GM12878 (cell line): ENCODE measurements around the gene FLACC1. TPM values are rescaled to one million over a fixed set of nuclear protein-coding genes. Genes with fewer than 3 reads are reported as not detected.

ENCODE experiments used
- ATAC-seq: fragments of 200-7000 bp; cut with Tn5 transposase; 3 replicates; pipeline ENCODE4 v1.9.1; 2020; ENCODE audit warnings: mild to moderate bottlenecking, moderate library complexity
- BruUV-seq: library from RNA; stranded (reverse); fragments of 400-500 nt; replicated peaks from 2 replicates; lab custom pipeline; 2021; lab: Mats Ljungman, UMichigan
- CTCF ChIA-PET: fragments of 300-600 bp; sonication (Branson Sonifier 250); formaldehyde crosslinking; extraction: SDS; loops from one replicate; lab custom pipeline; 2021; ENCODE audit warnings: inconsistent platforms; lab: Yijun Ruan, JAX
- POLR2A ChIA-PET: fragments of 350-600 bp; formaldehyde crosslinking; extraction: SDS; loops from one replicate; lab custom pipeline; 2021; ENCODE audit warnings: inconsistent platforms; lab: Charles Lee
- RAD21 ChIA-PET: fragments of 300-600 bp; sonication (Branson Sonifier 250); formaldehyde crosslinking; loops from one replicate; lab custom pipeline; 2023; ENCODE audit warnings: antibody characterized with exemption; ENCODE audit not compliant: unreplicated experiment; lab: Charles Lee
- SMC1A ChIA-PET: fragments of 300-600 bp; sonication (Branson Sonifier 250); formaldehyde crosslinking; loops from one replicate; lab custom pipeline; 2023; ENCODE audit not compliant: unreplicated experiment, uncharacterized antibody; lab: Charles Lee
- DNase-seq: peaks from one replicate; pipeline ENCODE4 v3.0.0-alpha.2; 2011; ENCODE audit warnings: low read depth, low spot score
- FAIRE-seq: peaks from 3 replicates; lab custom pipeline; 2011; peaks lifted over from hg19 to GRCh38; lab: Jason Lieb, UNC
- H2AFZ ChIP-seq: 2 replicates; pipeline ENCODE4 v1.6.0; 2011; ENCODE audit warnings: low read depth, low read length, control low read depth; ENCODE audit not compliant: control insufficient read depth
- H3K27ac ChIP-seq: 2 replicates; pipeline ENCODE4 v1.5.1; 2011; ENCODE audit warnings: control low read depth; ENCODE audit not compliant: control insufficient read depth, insufficient read depth
- H3K27me3 ChIP-seq, 2 experiments: replicated peaks in 1 of 2; 2 replicates each; pipeline versions ENCODE4 v1.6.0 to v1.6.1; 2011; ENCODE audit warnings: low read length in 1 of 2; ENCODE audit not compliant: control insufficient read depth in 2 of 2, insufficient read depth in 2 of 2
- H3K36me3 ChIP-seq, 2 experiments: 2 replicates each; pipeline ENCODE4 v1.5.1; 2011; ENCODE audit warnings: low read length in 1 of 2; ENCODE audit not compliant: control insufficient read depth in 2 of 2, insufficient read depth in 2 of 2
- H3K4me1 ChIP-seq: 2 replicates; pipeline ENCODE4 v1.6.1; 2011; ENCODE audit warnings: mild to moderate bottlenecking, low read length, moderate library complexity, mixed read lengths; ENCODE audit not compliant: control insufficient read depth, insufficient read depth
- H3K4me2 ChIP-seq: 2 replicates; pipeline ENCODE4 v1.6.0; 2011; ENCODE audit warnings: control low read depth; ENCODE audit not compliant: control insufficient read depth, insufficient read depth
- H3K4me3 ChIP-seq: fragments of 200-600 bp; sonication (generic); 2 replicates; pipeline ENCODE4 v1.5.1; 2016
- H3K79me2 ChIP-seq: 2 replicates; pipeline ENCODE4 v1.6.0; 2011; ENCODE audit warnings: low read length; ENCODE audit not compliant: control insufficient read depth, insufficient read depth
- H3K9ac ChIP-seq: 2 replicates; pipeline ENCODE4 v1.8.0; 2011; ENCODE audit warnings: low read length, control low read depth, mixed read lengths; ENCODE audit not compliant: control insufficient read depth, insufficient read depth
- H3K9me3 ChIP-seq: replicated peaks from 3 replicates; pipeline ENCODE4 v1.5.1; 2011; ENCODE audit warnings: mild to moderate bottlenecking, low read length; ENCODE audit not compliant: control insufficient read depth, insufficient read depth
- H4K20me1 ChIP-seq: 2 replicates; pipeline ENCODE4 v1.6.0; 2011; ENCODE audit not compliant: control insufficient read depth, insufficient read depth
- ASH2L ChIP-seq: fragments of 300-600, 200-600 bp; sonication (generic); IDR thresholded peaks from 2 replicates; pipeline ENCODE4 v1.6.1; 2017; ENCODE audit warnings: low read depth, mild to moderate bottlenecking, borderline replicate concordance
- BMI1 ChIP-seq: fragments of 450-650 bp; IDR thresholded peaks from 2 replicates; pipeline ENCODE4 v1.6.1; 2016; ENCODE audit warnings: mild to moderate bottlenecking, moderate library complexity, borderline replicate concordance
- CEBPB ChIP-seq, 2 experiments: fragments of 150-350 bp in 1 of 2; IDR thresholded peaks; 2 replicates each; pipeline ENCODE4 v1.6.1; 2012 to 2014; ENCODE audit warnings: low read depth in 2 of 2, low read length in 2 of 2, borderline replicate concordance in 1 of 2, inconsistent platforms in 1 of 2
- CHD2 ChIP-seq: IDR thresholded peaks from 2 replicates; pipeline ENCODE4 v1.6.1; 2011; ENCODE audit warnings: low read depth, low read length, improper control_type of control experiment, borderline replicate concordance
- CHD4 ChIP-seq: fragments of 200-600 bp; sonication (generic); IDR thresholded peaks from 2 replicates; pipeline ENCODE4 v1.6.1; 2016; ENCODE audit warnings: mild to moderate bottlenecking
- EGR1 ChIP-seq, 2 experiments: IDR thresholded peaks; 1 replicate in 1 of 2; 2 replicates in 1 of 2; pipeline ENCODE4 v1.6.1; 2011 to 2012; ENCODE audit warnings: low read depth in 2 of 2, low read length in 2 of 2, borderline replicate concordance in 1 of 2, mild to moderate bottlenecking in 1 of 2, moderate library complexity in 1 of 2
- ESRRA ChIP-seq: IDR thresholded peaks from 2 replicates; pipeline ENCODE4 v1.6.1; 2012; ENCODE audit warnings: mild to moderate bottlenecking, low read length, improper control_type of control experiment
- FOXK2 ChIP-seq: fragments of 450-650 bp; IDR thresholded peaks from 2 replicates; pipeline ENCODE4 v1.6.1; 2017; ENCODE audit warnings: mild to moderate bottlenecking, moderate library complexity
- IKZF1 ChIP-seq: fragments of 450-650 bp; conservative IDR thresholded peaks from 2 replicates; pipeline ENCODE4 v1.6.1; 2017; ENCODE audit warnings: antibody characterized with exemption, mild to moderate bottlenecking
- KAT2A ChIP-seq: conservative IDR thresholded peaks from 2 replicates; pipeline ENCODE4 v1.6.1; 2011; ENCODE audit warnings: low read depth, low read length; ENCODE audit not compliant: control insufficient read depth
- MLLT1 ChIP-seq: fragments of 450-650 bp; IDR thresholded peaks from 2 replicates; pipeline ENCODE4 v1.6.1; 2016; ENCODE audit warnings: mild to moderate bottlenecking
- NR2C1 ChIP-seq: fragments of 450-650 bp; IDR thresholded peaks from 2 replicates; pipeline ENCODE4 v1.6.1; 2017; ENCODE audit warnings: antibody characterized with exemption, mild to moderate bottlenecking, moderate library complexity
- PML ChIP-seq: IDR thresholded peaks from 2 replicates; pipeline ENCODE4 v1.6.1; 2012; ENCODE audit warnings: low read length, inconsistent platforms
- POLR2AphosphoS5 ChIP-seq: IDR thresholded peaks from 2 replicates; pipeline ENCODE4 v1.6.1; 2011; ENCODE audit warnings: mild to moderate bottlenecking, low read length, inconsistent platforms
- POU2F2 ChIP-seq: IDR thresholded peaks from 3 replicates; pipeline ENCODE4 v1.6.1; 2011; ENCODE audit warnings: low read depth, mild to moderate bottlenecking, low read length, borderline replicate concordance
- RUNX3 ChIP-seq: IDR thresholded peaks from 2 replicates; pipeline ENCODE4 v1.6.1; 2012; ENCODE audit warnings: low read length, inconsistent platforms
- SMAD1 ChIP-seq: fragments of 450-650 bp; IDR thresholded peaks from 2 replicates; pipeline ENCODE4 v1.6.1; 2018; ENCODE audit warnings: mild to moderate bottlenecking, low read depth; ENCODE audit not compliant: partially characterized antibody
- SMARCA5 ChIP-seq: fragments of 450-650 bp; IDR thresholded peaks from 2 replicates; pipeline ENCODE4 v1.6.1; 2017; ENCODE audit warnings: mild to moderate bottlenecking
- ZNF207 ChIP-seq: fragments of 450-650 bp; IDR thresholded peaks from 2 replicates; pipeline ENCODE4 v1.6.1; 2014; ENCODE audit warnings: antibody characterized with exemption, mild to moderate bottlenecking, borderline replicate concordance
- ZNF217 ChIP-seq: fragments of 450-650 bp; IDR thresholded peaks from 2 replicates; pipeline ENCODE4 v1.6.1; 2017; ENCODE audit warnings: antibody characterized with exemption, mild to moderate bottlenecking
- ZNF687 ChIP-seq: fragments of 450-650 bp; IDR thresholded peaks from 2 replicates; pipeline ENCODE4 v1.6.1; 2017; ENCODE audit warnings: mild to moderate bottlenecking, moderate library complexity
- WGBS: methylation state at CpG from one replicate; pipeline ENCODE4 v1.1.6; 2016; ENCODE audit warnings: low lambda C conversion rate; ENCODE audit not compliant: insufficient replicate concordance, insufficient coverage; ENCODE audit errors: missing lambda C conversion rate; 5-methylcytosine and 5-hydroxymethylcytosine counted together
- in situ Hi-C: fragments of 300-500 bp; cut with MboI; formaldehyde crosslinking; loops from 9 replicates; pipeline ENCODE4 v1.14.3; 2018; ENCODE audit warnings: mixed read lengths
- intact Hi-C: fragments of 100-400 bp; cut with micrococcal nuclease; formaldehyde crosslinking; loops from one replicate; pipeline ENCODE4 v1.14.2; 2022; ENCODE audit not compliant: unreplicated experiment
- polyA plus RNA-seq, 11 experiments: library from polyadenylated mRNA; depleted of rRNA in 4 of 11; unstranded in 6 of 11; stranded (reverse) in 5 of 11; fragments of >200 nt; fragmentation: Nextera tagmentation in 4 of 11; fragmentation: Illumina TruSeq in 1 of 11; extraction: Ambion mirVana in 4 of 11; extraction: Trizol in 1 of 11; gene quantifications; 1 replicate in 1 of 11; 2 replicates in 10 of 11; pipeline versions ENCODE4 v1.2.1 to v1.2.3, GENCODE V29; 2011 to 2016; ENCODE audit warnings: inconsistent platforms in 2 of 11, missing spikeins in 2 of 11, low read depth in 1 of 11
- total RNA-seq, 4 experiments: library from RNA; depleted of rRNA in 3 of 4; stranded (reverse); fragments of >200 nt in 3 of 4; fragmentation: Illumina TruSeq in 1 of 4; extraction: Trizol in 1 of 4; gene quantifications; 2 replicates each; pipeline versions ENCODE4 v1.2.1 to v1.2.3, GENCODE V29; 2013 to 2021

The FLACC1 gene
- total and polyA plus RNA-seq, 10 of the 15 experiments (the other 5 are each of a cell fraction or from before 2014, with no cell fraction given): 0.08 to 0.54 (median 0.30) TPM; not detected in 2

- TF ChIP-seq EGR1 (IDR thresholded peaks at IDR 0.05; ENCODE audit: borderline replicate concordance in 1 of 2, low read depth in 2 of 2, low read length in 2 of 2) (no peak), PML (no peak), KAT2A (no peak), ZNF217 (no peak), BMI1 (no peak)
- TF ChIP-seq, all 136 proteins: peak for 0
Measured at GRCh38 chr2:201377218-201377617, 20.1 kb upstream of the FLACC1 start (continued).

GRCh38 chr2:201369775-201370174 is 12.6 kb upstream of the FLACC1 start:
- no peaks in the 10 kb centered on the region for H3K27me3 ChIP-seq
- no peak overlapping the region for H3K27ac ChIP-seq
- DNase-seq: no peak
- BruUV-seq: no TSS peak
- no peaks in the 10 kb centered on the region for H4K20me1 ChIP-seq
- no peaks in the 10 kb centered on the region for H3K4me1 ChIP-seq
- no peaks in the 10 kb centered on the region for H3K36me3 ChIP-seq
- FAIRE-seq: no peak
- intact Hi-C loops: no loop called here
- no peak overlapping the region for H3K9ac ChIP-seq
- ATAC-seq: no peak
- 87% methylated on average over 11 of the region's 11 CpGs for WGBS
- RAD21 ChIA-PET: no interaction called here
- POLR2A ChIA-PET: interaction anchor here (0.6 kb wide), 1 partner anchor 117 kb away, joined by 5 read pairs; no protein-coding TSS in a partner anchor
- SMC1A ChIA-PET: interaction anchor here (0.7 to 1.4 kb wide), 2 partner anchors 130 to 133 kb away, joined by 3 to 4 read pairs; no protein-coding TSS in a partner anchor
- no peak overlapping the region for H3K4me3 ChIP-seq
- no peak overlapping the region for H2AFZ ChIP-seq
- CTCF ChIA-PET: interaction anchor here (1.8 to 2.7 kb wide), 2 partner anchors 132 to 138 kb away, joined by 4 to 8 read pairs; no protein-coding TSS in a partner anchor
- in situ Hi-C loops: no loop called here
- H3K79me2 ChIP-seq: no peaks in the 10 kb centered on the region
- H3K4me2 ChIP-seq: no peak overlapping the region
- no peaks in the 10 kb centered on the region; the same call in 2 of the 3 replicates for H3K9me3 ChIP-seq
- TF ChIP-seq ZNF687: no peak
- TF ChIP-seq POLR2AphosphoS5: no peak
- no peak for TF ChIP-seq IKZF1
- no peak for TF ChIP-seq SMARCA5
- TF ChIP-seq MLLT1: no peak
- TF ChIP-seq POU2F2: no peak
- TF ChIP-seq SMAD1: no peak
- no peak for TF ChIP-seq NR2C1
- no peak for TF ChIP-seq FOXK2
- no peak for TF ChIP-seq ESRRA
- no peak for TF ChIP-seq CHD4
- no peak for TF ChIP-seq CEBPB (IDR thresholded peaks at IDR 0.05; ENCODE audit: borderline replicate concordance in 1 of 2, low read depth in 2 of 2, low read length in 2 of 2)
- no peak for TF ChIP-seq CHD2
- TF ChIP-seq ASH2L: no peak
- no peak for TF ChIP-seq ZNF207
- TF ChIP-seq RUNX3: no peak
